HCEC 1CT (cell line): ENCODE measurements around the gene HTR4.
"Not testable (repeated sequence)": the region's sequence is repeated elsewhere in the genome, so short reads cannot be mapped to it uniquely, and the experiment has no call there.

Experiments used
- DNase-seq: peaks from one replicate; pipeline ENCODE4 v3.0.0-alpha.2; 2017

HTR4 gene

GRCh38 chr5:148653836-148654781 lies at the start of gene HTR4:
Gene HTR4 (minus strand): TSS chr5:148654527. CDS start chr5:148637014, 17,513 bp downstream.
- no peak for DNase-seq

DNA sequence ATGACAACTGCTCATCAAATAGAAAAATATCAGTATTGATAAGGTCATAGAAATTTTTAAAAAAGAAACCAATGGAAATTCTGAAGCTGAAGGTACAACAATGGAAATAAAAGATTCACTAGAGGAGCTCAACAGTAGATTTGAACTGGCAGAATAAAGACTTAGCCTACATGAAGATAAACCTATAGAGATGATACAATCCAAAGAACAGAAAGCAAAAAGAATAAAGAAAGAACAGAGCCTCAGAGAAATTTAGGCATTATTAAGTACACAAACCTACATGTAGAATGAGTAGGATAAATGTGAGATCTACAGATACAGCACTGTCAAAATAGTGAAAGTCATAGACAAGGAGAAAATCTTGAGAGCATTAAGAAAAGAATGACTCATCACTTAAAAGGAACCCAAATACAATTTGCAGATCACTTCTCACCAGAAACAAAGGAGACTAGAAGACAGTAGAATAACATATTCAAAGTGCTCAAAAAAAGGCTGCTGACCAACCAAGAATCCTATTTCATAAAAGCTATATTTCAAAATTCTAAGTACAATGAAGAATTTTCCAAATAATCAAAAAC lies 47.8 kb upstream of the HTR4 start:
- no peak for DNase-seq

- no peak for DNase-seq
These were observed 44.7 kb upstream of the HTR4 start for GRCh38 chr5:148699028-148699427.

DNA sequence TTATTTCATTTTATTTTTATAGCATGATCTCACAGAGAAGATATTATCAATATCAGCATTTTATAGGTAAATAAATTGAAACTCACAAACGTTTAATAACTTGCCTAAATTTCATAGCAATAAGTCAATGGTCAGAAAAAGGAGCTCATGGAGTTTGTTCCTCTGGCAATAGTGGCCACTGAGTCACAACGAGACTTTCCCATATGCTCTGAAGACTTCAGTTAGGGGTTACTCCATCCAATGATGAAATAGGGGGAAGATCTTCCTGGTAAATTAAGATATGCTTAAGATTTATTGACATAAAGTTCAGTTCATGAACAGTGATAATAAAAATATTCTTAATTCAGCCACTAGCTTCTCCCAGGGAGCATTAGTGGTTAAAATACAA lies 43.5 kb upstream of the HTR4 start:
- DNase-seq = no peak

- DNase-seq = peak; percentile 53
These were observed 43.0 kb upstream of the HTR4 start for GRCh38 chr5:148697180-148697808.

DNA sequence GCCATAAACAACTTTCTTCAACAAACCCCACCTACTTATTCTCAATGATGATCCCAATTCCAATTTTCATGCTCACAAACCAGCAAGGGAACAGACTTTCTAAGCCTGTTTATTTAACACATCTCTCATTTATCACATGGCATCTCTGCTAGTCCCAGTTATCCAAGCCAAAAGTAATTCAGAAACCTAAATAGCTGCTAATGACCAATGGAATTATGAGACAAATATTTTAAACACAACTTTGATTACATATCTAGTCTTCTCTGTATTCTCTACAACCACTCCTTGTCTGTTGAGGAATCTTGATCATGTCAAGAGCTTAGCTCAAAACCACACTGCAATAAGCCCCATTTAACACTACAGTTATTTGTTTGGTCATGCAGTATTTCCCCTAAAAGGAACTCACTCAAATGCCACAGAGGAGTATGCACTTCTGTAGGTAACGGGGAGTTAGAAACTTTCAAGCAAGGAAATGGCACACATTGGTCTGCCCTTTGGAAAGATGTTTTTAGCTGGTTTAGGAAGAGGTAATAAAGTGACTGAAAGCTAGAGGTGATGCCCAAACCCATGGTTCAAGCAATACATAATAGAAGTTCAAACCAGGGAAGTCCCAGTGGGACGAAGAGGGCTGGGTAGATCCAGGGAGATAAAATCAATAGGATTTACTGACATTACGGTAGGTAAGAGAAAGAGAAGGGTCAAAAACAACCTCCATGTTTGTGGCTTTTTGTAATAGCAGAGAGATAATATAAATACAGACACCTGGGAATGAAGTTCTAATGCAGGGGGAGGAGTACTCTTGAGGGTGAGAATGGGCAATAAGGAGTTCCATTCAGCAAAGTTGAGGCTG lies 42.1 kb upstream of the HTR4 start:
- no peak for DNase-seq

DNA sequence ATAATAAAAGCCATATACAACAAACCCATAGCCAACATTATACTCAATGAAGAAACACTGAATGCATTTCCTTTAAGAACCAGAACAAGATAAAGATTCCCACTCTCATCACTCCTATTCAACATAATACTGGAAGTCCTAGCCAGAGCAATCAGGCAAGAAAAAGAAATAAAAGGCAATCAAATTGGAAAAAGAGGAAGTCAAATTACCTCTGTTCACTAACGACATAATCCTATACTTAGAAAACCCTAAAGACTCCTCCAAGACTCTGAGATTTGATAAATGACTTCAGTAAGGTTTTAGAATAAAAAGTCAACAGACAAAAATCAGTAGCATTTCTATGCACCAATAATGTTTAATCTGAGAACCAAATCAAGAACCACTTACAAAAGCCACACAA lies 36.6 kb upstream of the HTR4 start:
- DNase-seq = no peak

DNA sequence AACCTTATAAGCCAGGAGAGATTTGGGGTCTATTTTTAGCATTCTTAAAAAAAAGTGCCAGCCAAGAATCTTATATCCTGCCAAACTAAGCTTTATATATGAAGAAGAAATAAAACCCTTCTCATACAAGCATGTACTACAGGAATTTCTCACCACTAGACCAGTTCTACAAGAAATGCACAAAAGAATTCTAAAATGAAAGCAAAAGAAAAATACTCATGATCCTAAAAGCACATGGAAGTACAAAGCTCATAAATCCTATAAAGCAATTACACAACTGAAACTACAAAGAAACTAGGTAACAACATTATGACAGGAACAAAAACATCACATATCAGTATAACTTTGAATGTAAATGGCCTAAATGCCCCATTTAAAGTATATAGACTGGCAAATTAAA lies 34.5 kb upstream of the HTR4 start:
- DNase-seq = no peak

- no peak for DNase-seq
These were observed 33.5 kb upstream of the HTR4 start for GRCh38 chr5:148687871-148688270.

DNA sequence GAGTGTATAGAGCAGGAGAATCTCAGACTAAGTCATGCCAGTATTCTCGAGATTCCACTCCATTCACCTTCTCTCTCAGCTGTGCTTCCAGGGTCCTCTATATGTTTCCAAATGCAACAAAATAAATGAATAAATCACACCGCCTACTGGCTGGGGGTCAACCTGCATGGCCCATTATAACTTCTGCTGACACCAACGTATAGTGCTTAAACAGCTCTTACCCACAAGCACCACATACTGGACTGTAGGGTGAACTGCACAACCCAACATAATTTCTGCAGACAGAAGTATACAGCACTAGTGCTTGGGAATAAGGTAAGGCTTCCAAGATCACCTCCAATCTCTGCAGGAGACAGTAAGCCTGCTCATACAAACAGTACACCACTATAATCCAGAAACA lies 33.1 kb upstream of the HTR4 start:
- peak; percentile 60 for DNase-seq

DNA sequence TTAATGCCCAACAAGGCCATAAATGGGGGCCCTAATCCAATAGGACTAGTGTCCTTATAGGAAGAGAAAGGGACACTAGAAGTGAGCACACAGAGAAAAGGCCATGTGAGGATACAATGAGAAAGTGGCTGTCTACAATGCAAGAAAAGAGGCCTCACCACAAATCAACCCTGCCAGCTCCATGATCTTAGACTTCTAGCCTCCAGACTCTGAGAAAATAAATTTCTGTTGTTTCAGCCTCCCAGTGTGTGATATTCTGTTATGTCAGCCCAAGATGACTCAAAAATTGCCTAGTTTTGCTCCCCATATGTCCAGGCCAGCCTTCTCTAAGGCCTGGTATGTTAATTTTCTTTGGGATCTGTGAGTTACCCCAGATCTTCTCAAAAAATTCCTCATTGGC lies 32.3 kb upstream of the HTR4 start:
- no peak for DNase-seq

- no peak for DNase-seq
These were observed 31.3 kb upstream of the HTR4 start for GRCh38 chr5:148685520-148686134.

DNA sequence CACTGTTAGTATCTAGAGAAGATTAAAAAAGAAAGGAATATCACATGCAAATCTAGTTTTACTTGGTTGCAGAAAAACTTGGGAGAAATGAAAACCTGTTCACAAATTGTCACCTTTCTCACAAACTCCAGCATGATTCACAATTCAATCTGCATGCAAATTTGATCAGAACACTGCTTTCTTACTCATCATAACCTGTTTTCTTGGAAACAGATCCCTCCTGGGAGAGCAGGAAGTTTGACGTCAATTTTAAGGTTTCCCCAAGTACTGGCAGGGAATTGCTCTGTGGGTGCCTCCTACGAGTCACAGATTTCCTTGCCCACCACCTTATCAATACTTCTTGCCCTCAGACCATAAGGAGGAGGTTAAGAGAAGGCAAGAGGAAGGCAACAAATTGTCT lies 30.2 kb upstream of the HTR4 start:
- no peak for DNase-seq

GRCh38 chr5:148683651-148684050 lies 29.3 kb upstream of the HTR4 start:
- DNase-seq = no peak

GRCh38 chr5:148682058-148683026 lies 28.0 kb upstream of the HTR4 start:
- no peak for DNase-seq

DNA sequence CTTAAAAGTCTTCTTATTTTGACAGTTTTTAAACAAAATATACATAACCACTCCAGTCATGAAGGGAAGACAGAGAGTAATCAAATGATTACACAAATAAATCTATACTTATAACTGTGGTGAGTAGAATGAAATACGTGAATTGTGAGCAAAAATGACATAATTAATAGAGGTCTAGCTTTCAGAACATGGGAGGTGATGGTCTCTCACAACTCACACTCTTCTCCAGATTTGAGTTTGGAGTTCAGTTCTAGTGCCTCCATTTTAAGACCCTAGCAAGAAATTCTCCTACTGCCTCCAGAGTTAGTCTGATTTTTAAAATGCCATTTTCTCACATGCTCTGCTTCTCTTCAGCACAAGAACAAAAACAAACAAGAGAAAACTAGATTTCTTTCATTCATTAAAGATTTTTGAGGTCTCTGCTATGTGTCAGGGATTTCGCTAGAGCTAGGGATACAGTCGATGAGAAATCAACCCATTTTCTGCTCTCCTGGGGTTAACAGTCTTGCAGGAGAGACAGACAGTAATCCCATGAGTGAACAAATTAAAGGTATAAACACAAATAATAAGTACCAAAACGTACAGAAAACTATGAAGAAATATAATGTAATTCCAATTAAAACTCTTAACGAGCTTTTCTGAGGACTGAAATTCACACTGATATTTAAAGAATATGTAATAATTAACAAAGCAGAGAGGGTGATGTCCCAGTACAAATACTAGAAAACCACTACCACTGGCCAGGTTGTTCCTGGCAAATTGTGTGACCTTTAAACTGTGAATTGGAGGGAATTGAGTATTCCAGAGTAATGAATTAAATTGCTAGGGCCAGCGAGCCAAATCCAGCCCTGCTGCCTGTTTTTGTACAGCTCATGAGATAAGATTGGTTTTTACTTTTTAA lies 27.1 kb upstream of the HTR4 start:
- no peak for DNase-seq

- DNase-seq = not testable (repeated sequence)
These were observed 19.4 kb upstream of the HTR4 start for GRCh38 chr5:148673704-148674103.

DNA sequence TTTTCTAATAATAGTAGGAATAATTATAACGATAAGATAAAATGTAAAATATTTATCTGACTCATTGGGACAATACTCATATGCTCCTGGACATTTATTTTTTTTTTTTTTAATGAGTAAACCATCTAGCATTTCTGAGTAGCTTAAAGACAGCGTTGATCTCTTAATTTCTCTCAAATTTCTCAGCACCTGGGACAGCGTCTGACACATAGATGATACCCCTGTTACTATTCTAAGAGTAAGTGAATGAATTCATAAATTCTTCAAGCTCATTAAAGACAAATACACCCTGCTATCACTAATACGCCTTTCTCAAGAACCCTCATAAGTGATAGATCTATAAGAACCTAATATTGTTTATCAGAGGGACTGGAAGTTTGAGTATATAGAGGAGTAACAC lies 12.0 kb upstream of the HTR4 start:
- no peak for DNase-seq

- no peak for DNase-seq
These were observed 11.1 kb upstream of the HTR4 start for GRCh38 chr5:148665431-148665830.

DNA sequence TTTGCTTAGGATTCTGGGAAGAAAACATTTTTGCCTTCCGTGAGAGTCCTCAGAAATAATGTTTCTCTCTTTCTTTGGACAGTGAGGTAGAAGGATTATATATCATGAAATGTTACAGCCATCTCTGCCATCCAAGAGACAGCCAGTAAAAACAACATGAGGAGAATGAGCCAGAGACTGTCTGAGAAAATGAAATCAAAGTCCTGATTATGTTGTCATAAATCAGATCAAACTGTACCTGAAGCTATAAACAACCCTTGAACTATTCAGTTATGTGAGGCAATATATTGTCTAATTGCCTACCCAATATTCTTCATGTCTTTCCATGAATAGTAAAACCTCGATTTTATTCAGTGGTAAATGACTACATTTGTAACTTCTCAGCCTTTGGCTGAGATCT lies 9.2 kb upstream of the HTR4 start:
- DNase-seq = no peak
